HG03521 (cell line): ENCODE data around the gene BIRC7.

Experiments used
- ATAC-seq: cut with Tn5 transposase; IDR thresholded peaks from one replicate; pipeline ENCODE4 v1.9.1; 2021; ENCODE audit warnings: mild to moderate bottlenecking, moderate library complexity; ENCODE audit not compliant: unreplicated experiment

Gene BIRC7

GRCh38 chr20:63262836-63263235, 27.1 kb downstream of the BIRC7 start:
- ATAC-seq: no peak

DNA sequence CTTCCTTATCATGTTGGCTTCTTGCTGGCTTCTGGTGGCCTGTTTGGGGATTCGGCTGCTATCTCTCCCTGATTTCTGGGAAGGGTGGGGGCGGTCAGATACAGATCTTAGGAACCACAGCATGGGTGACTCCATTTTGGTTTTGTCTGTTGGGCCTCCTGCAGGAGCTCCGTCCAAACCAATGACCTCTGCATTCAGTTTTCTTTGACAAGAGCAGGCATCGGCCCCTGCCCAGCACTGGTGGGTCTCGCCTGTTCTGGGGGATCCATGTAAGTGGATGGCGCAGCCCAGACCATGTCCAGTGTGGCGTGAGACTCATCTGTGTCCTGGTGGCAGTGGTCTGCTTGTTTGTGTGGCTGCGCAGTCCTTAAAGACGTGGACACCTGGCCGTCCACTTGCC, 28.3 kb downstream of the BIRC7 start:
- no peak for ATAC-seq

DNA sequence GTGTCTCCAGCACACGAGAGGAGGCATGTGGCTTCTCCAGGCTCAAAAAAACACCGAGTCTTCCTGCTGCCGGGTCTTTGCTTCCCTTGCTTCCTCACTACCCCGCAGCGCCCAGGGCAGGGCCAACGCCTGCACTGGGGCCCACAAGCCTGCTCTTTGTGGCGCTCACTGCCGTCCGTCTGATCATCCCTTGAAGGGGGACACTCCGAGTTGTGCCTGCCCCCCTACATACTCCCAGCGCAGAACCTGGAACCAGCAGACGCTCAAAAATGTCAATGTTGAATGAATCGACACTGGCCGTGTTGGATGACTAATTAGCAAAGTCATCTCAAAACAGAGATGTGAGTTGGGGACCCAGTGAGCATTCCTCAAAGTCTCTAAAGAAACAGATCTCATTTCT, 28.8 kb downstream of the BIRC7 start:
- no peak for ATAC-seq

DNA sequence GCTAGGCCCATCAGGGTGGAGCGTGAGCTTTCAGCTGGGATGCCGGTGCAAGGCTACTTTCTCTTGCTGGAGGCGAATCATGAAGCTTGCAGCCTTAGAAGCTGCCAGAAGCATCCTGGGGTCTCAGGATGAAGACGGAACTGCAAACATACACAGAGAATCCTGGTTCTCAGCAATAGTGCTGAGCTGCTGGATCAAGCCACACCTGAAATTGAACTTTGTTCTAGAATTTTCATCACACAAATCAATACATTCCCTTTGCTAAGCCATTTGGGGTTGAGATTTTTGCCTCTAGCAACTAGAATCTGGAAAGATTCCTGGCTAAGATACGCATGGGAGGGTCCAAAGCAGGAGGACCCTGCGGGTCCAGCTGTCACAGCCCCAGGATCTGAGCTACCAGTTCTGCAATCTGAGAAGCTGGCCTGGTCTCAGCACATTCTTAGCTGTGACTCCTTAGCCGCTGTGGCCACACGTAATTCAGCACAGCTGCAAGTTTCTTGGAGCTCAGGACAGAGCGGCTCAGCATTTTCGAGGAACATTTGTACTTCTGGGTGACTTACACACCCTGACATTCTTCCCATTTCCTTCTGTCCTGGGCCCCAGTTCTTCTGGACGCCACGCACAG, 30.3 kb downstream of the BIRC7 start:
- ATAC-seq: no peak

- no peak for ATAC-seq
These were observed 32.0 kb downstream of the BIRC7 start for GRCh38 chr20:63267691-63268090.

- no peak for ATAC-seq
These were observed 32.6 kb downstream of the BIRC7 start for GRCh38 chr20:63268256-63268655.

- no peak for ATAC-seq
These were observed 33.1 kb downstream of the BIRC7 start for GRCh38 chr20:63268671-63269439.

DNA sequence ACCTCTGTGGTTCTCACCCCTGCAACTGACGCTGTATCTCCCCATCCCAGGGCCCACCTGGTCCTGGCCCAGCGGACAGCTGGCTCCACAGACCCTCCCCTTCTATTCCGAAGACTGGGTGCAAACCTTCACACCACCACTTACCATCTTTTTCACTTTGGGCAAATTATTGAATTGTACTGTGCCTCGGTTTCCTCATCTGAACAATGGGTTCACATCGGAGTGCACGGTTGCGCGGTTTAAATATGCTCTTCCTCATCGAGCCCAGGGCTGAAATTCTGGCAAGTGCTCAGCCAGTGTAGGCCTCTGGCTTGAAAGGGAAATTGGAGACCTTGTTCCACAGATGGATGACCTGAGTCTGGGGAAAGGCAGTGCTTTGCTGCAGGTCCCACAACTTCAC, 34.0 kb downstream of the BIRC7 start:
- no peak for ATAC-seq

- ATAC-seq: no peak
These were observed 35.1 kb downstream of the BIRC7 start for GRCh38 chr20:63270606-63271325.

GRCh38 chr20:63272105-63273058, 36.7 kb downstream of the BIRC7 start, which contains the start of gene ARFGAP1:
Gene ARFGAP1 (plus strand): TSS chr20:63272813. CDS start chr20:63275581, 2,768 bp downstream.
- ATAC-seq: peak; percentile 82

DNA sequence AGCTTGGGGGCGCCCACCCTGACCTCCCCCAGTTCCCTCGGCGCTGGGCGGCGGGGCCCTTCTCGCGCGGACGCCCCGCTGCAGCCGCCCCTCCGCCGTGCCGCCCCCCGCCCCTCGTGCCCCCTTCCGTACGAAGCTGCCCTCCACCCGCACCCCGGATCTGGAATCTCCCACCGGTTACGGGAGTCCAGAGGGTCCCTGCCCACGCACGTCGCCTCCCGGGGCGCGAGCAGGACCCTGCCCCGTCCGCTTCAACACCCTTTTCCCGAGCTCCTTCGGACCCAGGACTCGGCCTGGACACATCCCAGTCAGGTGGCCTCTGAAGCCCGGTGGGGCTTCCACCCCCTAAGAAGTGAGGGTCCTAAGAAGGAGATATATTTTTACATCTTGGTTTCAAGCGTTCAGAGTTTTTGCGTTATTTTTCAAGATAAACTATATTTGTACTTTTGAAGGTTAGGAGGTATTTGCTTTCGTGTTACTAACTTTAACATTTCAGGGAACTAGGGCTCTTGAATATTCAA, 37.4 kb downstream of the BIRC7 start:
- no peak for ATAC-seq

GRCh38 chr20:63273635-63274380, 38.1 kb downstream of the BIRC7 start:
- ATAC-seq: no peak

GRCh38 chr20:63274381-63275228, 38.9 kb downstream of the BIRC7 start:
- no peak for ATAC-seq

GRCh38 chr20:63275825-63276224, 40.1 kb downstream of the BIRC7 start:
- no peak for ATAC-seq

DNA sequence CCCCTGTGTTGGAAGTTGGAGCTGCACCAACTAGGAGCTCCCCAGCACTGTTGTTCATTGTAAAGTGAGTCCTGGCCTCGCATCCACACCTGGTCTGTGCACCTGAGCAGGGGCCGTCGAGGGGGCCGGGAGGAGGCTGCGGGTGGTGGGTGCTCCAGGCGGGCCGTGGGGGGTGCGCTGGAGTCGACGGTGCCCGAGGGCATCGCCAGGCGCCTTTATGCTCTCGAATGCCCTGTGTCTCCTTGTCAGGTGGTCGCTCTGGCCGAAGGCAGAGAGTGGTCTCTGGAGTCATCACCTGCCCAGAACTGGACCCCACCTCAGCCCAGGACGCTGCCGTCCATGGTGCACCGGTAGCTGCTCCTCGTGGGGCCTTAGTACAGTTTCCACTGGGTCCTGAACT, 41.3 kb downstream of the BIRC7 start:
- no peak for ATAC-seq

DNA sequence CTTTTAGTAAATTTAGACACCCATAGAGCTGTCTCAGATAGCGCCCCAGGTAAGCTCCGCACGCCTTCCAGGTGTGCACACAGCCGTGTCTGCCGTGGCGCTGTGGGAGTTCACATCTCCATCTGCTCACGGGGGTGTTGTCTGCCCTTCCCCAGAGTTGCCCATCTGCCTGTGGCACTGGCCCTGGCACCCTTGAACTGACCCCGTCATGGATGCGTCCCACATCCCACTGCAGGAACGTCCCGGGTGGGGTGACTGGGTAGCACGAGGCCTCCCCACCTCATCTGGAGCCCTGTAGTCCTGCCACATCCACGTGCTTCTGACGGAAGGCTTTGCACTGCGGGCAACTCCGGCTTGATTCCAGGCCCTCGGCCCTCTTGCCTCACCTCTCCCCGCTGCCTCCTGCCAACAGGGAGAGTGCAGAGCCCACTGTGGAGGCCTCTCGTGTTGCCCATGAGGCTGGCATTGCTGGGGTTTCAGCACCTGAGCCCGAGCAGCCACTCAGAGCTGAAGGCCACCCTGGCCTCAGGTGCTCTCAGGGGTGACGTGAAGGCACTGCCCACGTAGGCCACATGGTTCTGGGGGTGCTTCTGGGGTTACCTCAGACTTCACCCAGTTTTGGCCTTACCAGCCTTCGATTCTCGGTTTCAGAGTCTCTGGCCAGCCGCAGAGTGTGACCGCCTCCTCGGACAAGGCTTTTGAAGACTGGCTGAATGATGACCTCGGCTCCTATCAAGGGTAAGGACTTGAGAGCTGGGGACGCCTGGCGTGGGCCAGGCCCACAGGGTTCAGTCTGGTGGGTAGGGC, 42.0 kb downstream of the BIRC7 start:
- no peak for ATAC-seq

DNA sequence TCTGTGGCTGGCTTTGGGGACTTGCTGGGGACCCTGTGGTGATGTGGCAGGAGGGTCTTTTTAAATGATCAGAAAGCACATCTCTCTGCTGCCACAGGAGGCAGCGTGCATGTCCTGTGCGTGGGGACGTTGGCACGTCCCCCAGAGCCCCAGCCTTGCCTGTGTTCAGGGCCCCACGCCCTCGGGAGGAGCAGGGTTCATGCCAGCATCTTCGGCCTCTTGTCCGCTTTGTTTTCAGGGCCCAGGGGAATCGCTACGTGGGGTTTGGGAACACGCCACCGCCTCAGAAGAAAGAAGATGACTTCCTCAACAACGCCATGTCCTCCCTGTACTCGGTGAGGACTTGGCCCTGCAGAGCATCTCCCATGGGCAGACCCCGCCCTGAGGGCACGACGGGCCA, 43.0 kb downstream of the BIRC7 start:
- no peak for ATAC-seq

- ATAC-seq: no peak
These were observed 44.2 kb downstream of the BIRC7 start for GRCh38 chr20:63279931-63280330.
